Measurements from ENCODE around the gene OGDH. TPM values are rescaled to one million over a fixed set of nuclear protein-coding genes. Genes with fewer than 3 reads are reported as not detected.
"Not testable (repeated sequence)": the region's sequence is repeated elsewhere in the genome, so short reads cannot be mapped to it uniquely, and the experiment has no call there.

OGDH gene
- total and polyA plus RNA-seq, 4 donors: 10.8 to 71.2 (median 41.2) TPM

- Histone ChIP-seq H3K9ac (ENCODE audit: low read depth in 1 of 2, low read length in 2 of 2) (no peak overlapping the region), H3K4me1 (ENCODE audit: control insufficient read depth in 4 of 4, insufficient read depth in 4 of 4, low read length in 3 of 4) (peaks cover 0 to 5% (median 0%) of the 10 kb centered on the region in 4 donors), H3K27ac (ENCODE audit: low read depth in 1 of 2, low read length in 2 of 2) (no peak overlapping the region), H3K36me3 (ENCODE audit: control insufficient read depth in 4 of 4, insufficient read depth in 3 of 4, low read depth in 1 of 4, low read length in 3 of 4) (no peaks in the 10 kb centered on the region), H3K4me3 (ENCODE audit: low read depth in 1 of 3, low read length in 3 of 3) (no peak overlapping the region), H3K27me3 (ENCODE audit: control insufficient read depth in 4 of 4, insufficient read depth in 4 of 4, low read length in 3 of 4) (no peaks in the 10 kb centered on the region), H3K9me3 (ENCODE audit: control insufficient read depth in 4 of 4, low read length in 3 of 4) (no peaks in the 10 kb centered on the region)
- 91% methylated on average over 1 of the region's 1 CpG for WGBS
- no peak for TF ChIP-seq CTCF (IDR thresholded peaks at IDR 0.05; ENCODE audit: low read depth, low read length, missing input control)
- TF ChIP-seq FOXA2 (IDR thresholded peaks at IDR 0.05): no peak
- TF ChIP-seq ATF3 (IDR thresholded peaks at IDR 0.05): no peak
- no peak for TF ChIP-seq HNF4G (IDR thresholded peaks at IDR 0.05)
- TF ChIP-seq YY1 (IDR thresholded peaks at IDR 0.05): no peak
- no peak for TF ChIP-seq RAD21 (IDR thresholded peaks at IDR 0.05)
- TF ChIP-seq EGR1 (IDR thresholded peaks at IDR 0.05; ENCODE audit: low read depth in 2 of 2): no peak
- TF ChIP-seq RXRA (IDR thresholded peaks at IDR 0.05): no peak
- no peak for TF ChIP-seq MAX (IDR thresholded peaks at IDR 0.05)
- no peak for TF ChIP-seq ZBTB33 (IDR thresholded peaks at IDR 0.05)
- no peak for TF ChIP-seq REST (IDR thresholded peaks at IDR 0.05)
- no peak for DNase-seq (ENCODE audit: low spot score)
These were observed 15.5 kb upstream of the OGDH start for GRCh38 chr7:44590910-44591309.

- Histone ChIP-seq H3K9ac (ENCODE audit: low read depth in 1 of 2, low read length in 2 of 2) (no peak overlapping the region), H3K4me3 (ENCODE audit: low read depth in 1 of 3, low read length in 3 of 3) (no peak overlapping the region), H3K4me1 (ENCODE audit: control insufficient read depth in 4 of 4, insufficient read depth in 4 of 4, low read length in 3 of 4) (no peaks in the 10 kb centered on the region), H3K36me3 (ENCODE audit: control insufficient read depth in 4 of 4, insufficient read depth in 3 of 4, low read depth in 1 of 4, low read length in 3 of 4) (no peaks in the 10 kb centered on the region), H3K27me3 (ENCODE audit: control insufficient read depth in 4 of 4, insufficient read depth in 4 of 4, low read length in 3 of 4) (no peaks in the 10 kb centered on the region), H3K27ac (ENCODE audit: low read depth in 1 of 2, low read length in 2 of 2) (no peak overlapping the region), H3K9me3 (ENCODE audit: control insufficient read depth in 4 of 4, low read length in 3 of 4) (no peaks in the 10 kb centered on the region)
- TF ChIP-seq RXRA (IDR thresholded peaks at IDR 0.05): no peak
- no peak for TF ChIP-seq FOXA1 (IDR thresholded peaks at IDR 0.05)
- DNase-seq (ENCODE audit: low spot score): no peak
- WGBS: 87% methylated on average over 5 of the region's 5 CpGs
These were observed 10.3 kb upstream of the OGDH start for GRCh38 chr7:44595934-44596635.

GRCh38 chr7:44597181-44597580 lies 9.2 kb upstream of the OGDH start:
- H3K36me3 ChIP-seq (ENCODE audit: control insufficient read depth in 4 of 4, insufficient read depth in 3 of 4, low read depth in 1 of 4, low read length in 3 of 4); H3K27ac ChIP-seq (ENCODE audit: low read depth in 1 of 2, low read length in 2 of 2); H3K9ac ChIP-seq (ENCODE audit: low read depth in 1 of 2, low read length in 2 of 2); H3K27me3 ChIP-seq (ENCODE audit: control insufficient read depth in 4 of 4, insufficient read depth in 4 of 4, low read length in 3 of 4); DNase-seq (ENCODE audit: low spot score); H3K9me3 ChIP-seq (ENCODE audit: control insufficient read depth in 4 of 4, low read length in 3 of 4); H3K4me3 ChIP-seq (ENCODE audit: low read depth in 1 of 3, low read length in 3 of 3); H3K4me1 ChIP-seq (ENCODE audit: control insufficient read depth in 4 of 4, insufficient read depth in 4 of 4, low read length in 3 of 4): not testable (repeated sequence)
- WGBS: 93% methylated on average over 8 of the region's 8 CpGs
